Urothelium cell line (cell line): ENCODE measurements around the gene BSCL2.
A peak's percentile ranks its signal among the peaks of the same experiment; 100 is the strongest.
"Not testable (repeated sequence)": the region's sequence is repeated elsewhere in the genome, so short reads cannot be mapped to it uniquely, and the experiment has no call there.

Experiments used
- DNase-seq: peaks from one replicate; pipeline ENCODE4 v3.0.0; 2011; ENCODE audit warnings: low spot score, mixed read lengths
- FAIRE-seq: peaks from 2 replicates; lab custom pipeline; 2011; peaks lifted over from hg19 to GRCh38; lab: Jason Lieb, UNC

The BSCL2 gene

DNA sequence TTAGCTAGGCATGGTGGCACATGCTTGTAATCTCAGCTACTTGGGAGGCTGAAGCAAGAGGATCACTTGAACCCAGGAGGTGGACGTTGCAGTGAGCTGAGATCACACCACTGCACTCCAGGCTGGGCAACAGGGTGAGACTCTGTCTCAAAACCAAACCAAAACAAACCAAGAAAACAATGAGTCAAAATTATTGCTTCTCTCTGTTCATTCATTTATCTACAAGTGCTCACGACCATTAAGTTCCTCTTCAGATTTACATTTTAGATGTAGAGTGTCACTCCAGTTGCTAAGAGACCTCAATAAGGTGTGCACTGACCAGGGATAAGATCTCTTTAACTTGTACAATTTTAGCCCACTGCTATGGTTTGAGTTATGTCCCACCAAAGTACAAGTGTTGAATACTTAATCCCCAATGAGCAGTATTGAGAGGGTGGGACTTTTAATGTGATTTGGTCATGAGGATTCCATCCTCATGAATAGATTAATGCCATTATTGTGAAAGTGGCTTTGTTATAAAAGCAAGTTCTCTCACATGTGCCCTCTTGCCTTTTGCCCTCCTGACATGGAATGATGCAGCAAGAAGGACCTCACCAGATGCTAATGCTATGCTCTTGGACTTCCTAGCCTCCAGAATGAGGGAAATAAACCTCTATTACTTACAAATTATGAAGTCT, 12.2 kb upstream of the BSCL2 start:
- FAIRE-seq (no peak), DNase-seq (no peak)

DNA sequence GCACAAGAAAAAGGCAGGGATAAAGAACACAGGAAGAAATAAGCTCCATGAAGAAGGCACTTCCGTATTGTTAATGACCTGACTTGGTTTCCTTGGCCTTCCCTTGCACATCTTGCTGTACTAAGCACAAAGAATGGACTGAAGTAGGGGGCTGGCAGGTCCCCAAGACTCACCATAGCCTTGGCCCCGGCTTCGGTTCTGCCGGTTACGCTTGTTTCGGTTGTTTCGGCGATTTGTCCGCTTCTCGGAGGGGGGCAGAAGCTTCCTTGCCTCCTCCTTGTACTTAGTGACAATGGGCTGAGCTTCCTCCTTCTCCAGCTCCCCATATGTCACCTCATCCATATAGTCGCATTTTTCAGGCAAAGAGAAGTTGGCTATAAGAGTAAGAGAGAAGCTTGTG, 9.6 kb upstream of the BSCL2 start:
- DNase-seq (no peak), FAIRE-seq (no peak)

DNA sequence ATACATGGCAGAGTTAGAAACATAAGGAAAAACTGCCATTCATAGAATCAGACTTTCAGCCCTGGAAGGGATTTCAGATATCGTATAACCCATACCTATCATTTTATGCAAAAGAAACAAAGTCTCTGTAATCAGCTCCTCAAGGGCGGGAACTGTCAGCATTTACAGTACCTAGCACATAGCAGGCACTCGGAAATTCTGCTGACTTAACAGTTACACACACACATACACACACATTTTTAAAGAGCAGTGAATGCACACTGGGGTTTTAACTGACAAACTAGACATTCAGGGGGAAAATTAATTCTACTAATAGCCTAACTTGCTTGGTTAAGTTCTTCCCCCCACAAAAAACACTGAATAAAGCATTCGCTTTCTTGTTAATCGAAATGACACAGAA, 9.0 kb upstream of the BSCL2 start:
- FAIRE-seq = no peak
- DNase-seq = no peak

GRCh38 chr11:62715150-62716130, 8.2 kb upstream of the BSCL2 start:
- no peak for DNase-seq
- no peak for FAIRE-seq

DNA sequence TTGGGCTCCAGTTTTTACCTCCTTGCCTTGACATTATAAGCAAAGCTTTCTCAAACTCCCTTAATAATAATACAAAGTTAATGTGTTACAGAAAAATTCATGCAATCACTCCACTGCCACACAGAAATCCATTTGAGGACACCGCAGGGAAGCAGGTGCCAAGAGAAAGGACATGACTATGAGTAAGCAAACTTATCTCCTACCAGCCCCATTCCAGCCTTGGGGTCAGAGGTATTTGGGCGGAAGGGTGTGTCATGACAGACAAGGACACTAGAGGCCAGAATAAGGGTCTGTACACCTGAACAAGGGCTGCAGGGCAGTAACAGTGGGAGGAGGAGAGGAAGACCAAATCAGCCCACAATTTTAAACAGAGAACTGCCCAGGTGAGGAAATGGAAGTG, 6.1 kb upstream of the BSCL2 start:
- DNase-seq (no peak), FAIRE-seq (no peak)

GRCh38 chr11:62712861-62713260, 5.6 kb upstream of the BSCL2 start:
- DNase-seq = no peak
- FAIRE-seq = no peak

GRCh38 chr11:62712276-62712812, 5.1 kb upstream of the BSCL2 start:
- no peak for DNase-seq
- no peak for FAIRE-seq

DNA sequence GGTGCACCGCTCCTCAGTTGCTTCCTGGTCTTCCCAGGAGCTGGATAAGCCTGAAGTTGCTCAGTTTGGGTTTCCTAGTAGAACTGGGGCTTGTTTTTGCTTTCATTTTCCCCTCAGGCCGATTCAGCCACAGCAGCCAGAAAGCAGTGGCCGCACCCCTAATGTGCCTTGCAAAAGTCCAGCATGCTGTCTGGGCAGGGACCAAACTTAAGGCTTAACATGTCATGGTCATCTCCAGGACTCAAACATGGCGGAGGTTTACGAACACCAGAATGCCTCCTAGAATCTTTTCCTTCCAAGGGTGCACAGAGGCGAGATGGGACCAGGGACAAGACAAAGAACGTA, 2.7 kb upstream of the BSCL2 start:
- FAIRE-seq (no peak), DNase-seq (no peak)

- FAIRE-seq (no peak), DNase-seq (no peak)
These were observed 2.2 kb upstream of the BSCL2 start for GRCh38 chr11:62709247-62710000.

GRCh38 chr11:62708793-62709192, 1.6 kb upstream of the BSCL2 start:
- DNase-seq = no peak
- no peak for FAIRE-seq

DNA sequence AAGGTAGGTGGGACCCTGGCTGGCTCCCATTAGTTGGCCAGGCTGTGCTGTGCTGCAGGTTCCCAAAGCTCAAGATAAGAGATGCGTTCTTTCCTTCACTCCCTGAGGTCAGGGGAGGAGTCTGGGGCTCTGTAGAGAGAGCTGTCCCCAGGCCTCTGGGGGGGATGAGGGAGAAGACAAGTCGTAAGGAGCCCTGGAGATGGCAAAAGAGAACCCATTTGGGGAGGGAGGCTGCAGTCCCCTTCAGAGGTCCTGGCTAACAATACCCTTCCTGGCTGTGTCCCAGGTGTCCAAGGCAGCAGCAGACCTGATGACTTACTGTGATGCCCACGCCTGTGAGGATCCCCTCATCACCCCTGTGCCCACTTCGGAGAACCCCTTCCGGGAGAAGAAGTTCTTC, 1.2 kb upstream of the BSCL2 start:
- FAIRE-seq (no peak), DNase-seq (no peak)

DNA sequence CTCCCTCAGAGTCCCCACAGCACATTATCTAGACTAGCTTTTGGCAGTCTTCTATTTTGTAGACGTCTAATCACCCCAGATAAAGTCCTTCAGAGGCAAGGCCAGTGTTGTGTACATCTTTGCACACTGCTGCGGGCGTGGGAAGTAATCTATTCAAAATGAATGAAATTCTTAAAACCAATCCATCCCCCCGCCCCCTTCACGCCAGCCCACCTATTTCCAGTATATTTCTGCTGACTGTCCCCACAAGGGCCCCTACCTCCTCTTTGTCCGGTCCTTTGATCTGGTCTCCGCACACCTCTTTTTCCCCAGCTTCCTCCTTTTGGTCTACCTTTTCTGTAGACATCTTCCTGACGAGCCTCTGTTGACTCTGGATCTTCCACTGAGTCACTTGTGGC, 375 bp downstream of the BSCL2 start:
- DNase-seq (no peak), FAIRE-seq (no peak)

DNA sequence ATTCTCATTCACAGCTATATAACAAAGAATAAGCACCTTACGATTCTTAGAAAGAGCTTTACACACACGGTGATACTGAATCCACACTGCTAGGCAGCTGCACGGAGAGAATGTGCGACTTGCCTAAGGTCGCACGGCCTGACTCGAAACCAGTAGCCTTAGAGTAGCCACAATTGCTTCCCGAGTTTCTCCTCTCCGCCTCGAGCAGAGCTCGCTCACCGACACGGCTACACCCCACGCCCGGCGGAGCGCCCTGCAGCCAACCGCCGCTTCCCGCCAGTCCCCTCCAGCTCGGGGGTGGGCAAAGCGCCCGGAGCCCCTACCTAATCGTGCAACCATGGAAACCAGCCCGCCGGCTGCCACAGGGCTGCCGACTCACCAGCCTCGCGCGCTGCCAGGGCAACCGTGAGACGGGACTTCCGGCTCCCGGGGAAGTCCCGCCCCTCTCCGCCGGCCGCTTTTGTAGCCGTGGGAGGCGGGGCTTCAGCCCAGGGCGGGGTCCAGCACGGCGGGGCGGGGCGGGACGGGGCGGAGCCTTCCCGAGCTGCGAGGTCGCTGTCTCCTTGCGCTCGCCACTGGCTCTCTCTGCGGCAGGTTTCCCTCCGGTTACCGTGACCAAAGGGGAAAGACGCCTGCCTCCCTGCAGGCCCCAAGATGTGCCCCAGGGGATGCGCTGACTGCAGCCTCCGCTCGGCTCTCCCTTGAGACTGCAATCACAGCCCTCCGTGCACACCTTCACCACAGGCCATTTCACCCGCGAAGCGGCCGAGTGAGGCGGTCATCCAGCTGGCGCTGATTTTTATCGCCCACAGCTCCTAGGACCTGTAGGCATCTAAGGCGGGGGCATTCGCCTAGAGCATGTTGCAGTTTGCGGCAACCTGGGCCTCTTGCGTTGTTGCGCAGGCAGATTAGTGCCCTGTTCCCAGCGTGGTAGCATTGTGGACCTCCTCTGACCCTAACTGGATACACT, 1.1 kb downstream of the BSCL2 start:
- no peak for DNase-seq
- FAIRE-seq = no peak

- FAIRE-seq = no peak
- DNase-seq = no peak
These were observed 1.8 kb downstream of the BSCL2 start for GRCh38 chr11:62705413-62705812.

- FAIRE-seq, DNase-seq: not testable (repeated sequence)
These were observed 3.3 kb downstream of the BSCL2 start for GRCh38 chr11:62703921-62704320.

- FAIRE-seq = no peak
- DNase-seq = no peak
These were observed 5.0 kb downstream of the BSCL2 start for GRCh38 chr11:62702246-62702645.

GRCh38 chr11:62694455-62695167, 12.6 kb downstream of the BSCL2 start:
- DNase-seq (peak; percentile 58), FAIRE-seq (no peak)

GRCh38 chr11:62693624-62694023, 13.6 kb downstream of the BSCL2 start:
- FAIRE-seq, DNase-seq: not testable (repeated sequence)

- FAIRE-seq = no peak
- DNase-seq = peak; percentile 46
These were observed 17.6 kb downstream of the BSCL2 start, which contains the start of gene LRRN4CL for GRCh38 chr11:62689421-62690183. Gene LRRN4CL, minus strand, starts transcription at chr11:62689530. Its CDS starts 1,022 bp downstream, at chr11:62688508.
